ENCODE results near the gene ADAM12.

GRCh38 chr10:126153711-126154628 lies 234.3 kb downstream of the ADAM12 start:
- no peak for TF ChIP-seq POLR2A (IDR thresholded peaks at IDR 0.05)
- TF ChIP-seq CTCF (IDR thresholded peaks at IDR 0.05) = no peak
